Measurements from ENCODE around the gene PPP1R36. TPM values are rescaled to one million over a fixed set of nuclear protein-coding genes. Genes with fewer than 3 reads are reported as not detected.
A peak's percentile ranks its signal among the peaks of the same experiment; 100 is the strongest.

Gene PPP1R36
- total and polyA plus RNA-seq, 2 of the 4 experiments (the other 2 are of a cell fraction): 0.15 to 0.54 TPM

DNA sequence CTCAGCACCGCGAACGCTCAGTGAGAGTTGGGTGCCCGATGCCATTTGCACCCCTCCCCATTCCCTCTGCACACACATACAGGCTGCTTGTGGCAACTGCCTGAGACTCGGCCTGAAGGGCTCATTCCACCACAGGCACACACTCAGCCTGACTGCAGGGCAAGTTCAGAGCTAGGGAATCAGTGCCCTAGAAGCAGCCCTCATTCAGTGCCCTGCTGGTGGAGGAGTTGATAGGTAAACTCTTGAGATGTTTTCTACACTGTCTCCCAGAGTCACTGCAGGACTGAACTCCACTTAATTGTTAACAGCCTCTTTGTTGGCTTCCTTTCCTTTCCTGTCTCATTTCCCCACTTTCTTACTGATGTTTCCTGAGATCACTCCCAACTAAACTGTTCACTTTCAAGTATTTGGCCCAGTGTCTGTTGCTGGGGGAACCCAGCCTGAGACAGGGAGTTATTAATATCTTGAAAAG, 16.9 kb downstream of the PPP1R36 start:
- BruUV-seq (replicated peaks): no TSS peak
- Histone ChIP-seq H4K8ac (ENCODE audit: low read depth in 2 of 2, low read length in 2 of 2) (0 out of 4 replicates have a peak overlapping the region, but pooled peaks of 1 of the 2 experiments have one; percentile 52), H3K4me1 (ENCODE audit: control insufficient read depth, insufficient read depth, low read length) (peaks cover 5% of the 10 kb centered on the region), H4K5ac (ENCODE audit: low read depth, low read length) (peak overlapping the region; percentile 24), H2BK20ac (ENCODE audit: low read depth, low read length) (peak overlapping the region; percentile 32), H3K18ac (ENCODE audit: low read depth, low read length) (peak overlapping the region; percentile 33), H3K14ac (replicated peaks; ENCODE audit: low read depth, low read length) (no peak overlapping the region), H3K4me2 (ENCODE audit: low read depth, low read length) (no peak overlapping the region), H3K9me3 (ENCODE audit: control insufficient read depth, insufficient read depth, low read length) (no peaks in the 10 kb centered on the region), H3K79me1 (ENCODE audit: low read depth in 1 of 2, low read length in 2 of 2) (no peaks in the 10 kb centered on the region), H3K4me3 (ENCODE audit: insufficient read depth, low read depth, low read length) (no peak overlapping the region), H3K9ac (ENCODE audit: low read depth, low read length) (peak overlapping the region; percentile 42; the same call in 1 of the 2 replicates), H2AK5ac (ENCODE audit: low read depth, low read length) (peak overlapping the region; percentile 59; the same call in 1 of the 2 replicates), H4K91ac (ENCODE audit: insufficient read depth, low read depth, low read length) (peak overlapping the region; percentile 17; the same call in 1 of the 2 replicates), H2BK5ac (ENCODE audit: low read depth, low read length, poor library complexity, severe bottlenecking) (peak overlapping the region; percentile 24), H3K27me3 (ENCODE audit: control insufficient read depth, insufficient read depth, low read length) (no peaks in the 10 kb centered on the region), H3K56ac (ENCODE audit: extremely low read depth, insufficient read depth, low read length) (no peak overlapping the region), H3K23ac (ENCODE audit: low read depth, low read length) (no peak overlapping the region), H3K27ac (ENCODE audit: insufficient read depth, low read length) (peak overlapping the region; percentile 38; the same call in 1 of the 2 replicates), H2AFZ (replicated peaks; ENCODE audit: low read length, poor library complexity) (peak overlapping the region; percentile 44), H3K36me3 (ENCODE audit: control insufficient read depth, insufficient read depth, low read length) (no peaks in the 10 kb centered on the region), H3K4ac (ENCODE audit: low read depth, low read length) (no peak overlapping the region), H3K9me1 (ENCODE audit: insufficient read depth, low read length) (no peaks in the 10 kb centered on the region), H2AK9ac (replicated peaks; ENCODE audit: low read depth, low read length, poor library complexity) (no peak overlapping the region), H2BK120ac (ENCODE audit: low read depth, low read length) (no peak overlapping the region), H2BK15ac (ENCODE audit: low read depth, low read length) (peak overlapping the region; percentile 42; the same call in 1 of the 3 replicates), H4K20me1 (ENCODE audit: insufficient read depth, low read length) (no peaks in the 10 kb centered on the region)
- intact Hi-C loops (cut with micrococcal nuclease) (no loop called here), dilution Hi-C loops (cut with HindIII; ENCODE audit: low sequenced_read_pairs, unreplicated experiment) (no loop called here), in situ Hi-C loops (cut with MboI; ENCODE audit: low sequenced_read_pairs) (no loop called here)
- WGBS, 2 experiments (ENCODE audit: extremely low coverage in 2 of 2, insufficient read length in 1 of 2): 86% methylated on average over 4 of the region's 5 CpGs; no CpG with 5 or more reads in 1 of the 2 experiments
- ATAC-seq (ENCODE audit: low read depth): peak; percentile 55
- ChIA-PET CTCF (interaction anchor here (0.8 to 1.8 kb wide), 2 partner anchors 8 to 11 kb away, joined by 3 to 4 read pairs; no protein-coding TSS in a partner anchor), POLR2A (ENCODE audit: unreplicated experiment) (no interaction called here)
- no peak for TF ChIP-seq CHD1 (IDR thresholded peaks at IDR 0.05; ENCODE audit: low read depth, low read length)
- TF ChIP-seq, protein P1, sequence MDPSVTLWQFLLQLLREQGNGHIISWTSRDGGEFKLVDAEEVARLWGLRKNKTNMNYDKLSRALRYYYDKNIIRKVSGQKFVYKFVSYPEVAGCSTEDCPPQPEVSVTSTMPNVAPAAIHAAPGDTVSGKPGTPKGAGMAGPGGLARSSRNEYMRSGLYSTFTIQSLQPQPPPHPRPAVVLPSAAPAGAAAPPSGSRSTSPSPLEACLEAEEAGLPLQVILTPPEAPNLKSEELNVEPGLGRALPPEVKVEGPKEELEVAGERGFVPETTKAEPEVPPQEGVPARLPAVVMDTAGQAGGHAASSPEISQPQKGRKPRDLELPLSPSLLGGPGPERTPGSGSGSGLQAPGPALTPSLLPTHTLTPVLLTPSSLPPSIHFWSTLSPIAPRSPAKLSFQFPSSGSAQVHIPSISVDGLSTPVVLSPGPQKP (IDR thresholded peaks at IDR 0.05; ENCODE audit: borderline replicate concordance, low read depth, low read length): no peak
- TF ChIP-seq MXI1 (IDR thresholded peaks at IDR 0.05; ENCODE audit: borderline replicate concordance, low read depth, low read length): no peak
- TF ChIP-seq, protein P2, sequence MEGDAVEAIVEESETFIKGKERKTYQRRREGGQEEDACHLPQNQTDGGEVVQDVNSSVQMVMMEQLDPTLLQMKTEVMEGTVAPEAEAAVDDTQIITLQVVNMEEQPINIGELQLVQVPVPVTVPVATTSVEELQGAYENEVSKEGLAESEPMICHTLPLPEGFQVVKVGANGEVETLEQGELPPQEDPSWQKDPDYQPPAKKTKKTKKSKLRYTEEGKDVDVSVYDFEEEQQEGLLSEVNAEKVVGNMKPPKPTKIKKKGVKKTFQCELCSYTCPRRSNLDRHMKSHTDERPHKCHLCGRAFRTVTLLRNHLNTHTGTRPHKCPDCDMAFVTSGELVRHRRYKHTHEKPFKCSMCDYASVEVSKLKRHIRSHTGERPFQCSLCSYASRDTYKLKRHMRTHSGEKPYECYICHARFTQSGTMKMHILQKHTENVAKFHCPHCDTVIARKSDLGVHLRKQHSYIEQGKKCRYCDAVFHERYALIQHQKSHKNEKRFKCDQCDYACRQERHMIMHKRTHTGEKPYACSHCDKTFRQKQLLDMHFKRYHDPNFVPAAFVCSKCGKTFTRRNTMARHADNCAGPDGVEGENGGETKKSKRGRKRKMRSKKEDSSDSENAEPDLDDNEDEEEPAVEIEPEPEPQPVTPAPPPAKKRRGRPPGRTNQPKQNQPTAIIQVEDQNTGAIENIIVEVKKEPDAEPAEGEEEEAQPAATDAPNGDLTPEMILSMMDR (conservative IDR thresholded peaks at IDR 0.05; ENCODE audit: low read depth, low read length): no peak
- TF ChIP-seq, protein P3, sequence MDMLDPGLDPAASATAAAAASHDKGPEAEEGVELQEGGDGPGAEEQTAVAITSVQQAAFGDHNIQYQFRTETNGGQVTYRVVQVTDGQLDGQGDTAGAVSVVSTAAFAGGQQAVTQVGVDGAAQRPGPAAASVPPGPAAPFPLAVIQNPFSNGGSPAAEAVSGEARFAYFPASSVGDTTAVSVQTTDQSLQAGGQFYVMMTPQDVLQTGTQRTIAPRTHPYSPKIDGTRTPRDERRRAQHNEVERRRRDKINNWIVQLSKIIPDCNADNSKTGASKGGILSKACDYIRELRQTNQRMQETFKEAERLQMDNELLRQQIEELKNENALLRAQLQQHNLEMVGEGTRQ (IDR thresholded peaks at IDR 0.05; ENCODE audit: low read depth, low read length): no peak
- no peak for TF ChIP-seq POLR2A (IDR thresholded peaks at IDR 0.05; ENCODE audit: low read depth, low read length)
- no peak for DNase-seq
